Parathyroid adenoma (tissue), 2 donors: ENCODE results near the gene NHSL1.

Experiments used
- H2AFZ ChIP-seq: fragments of 300-600 bp; sonication (generic); one replicate; pipeline ENCODE4 v1.7.0; 2017; ENCODE audit warnings: antibody characterized with exemption, mild to moderate bottlenecking
- H3K27ac ChIP-seq: fragments of 300-600 bp; sonication (generic); one replicate; pipeline ENCODE4 v1.7.0; 2017
- H3K27me3 ChIP-seq: fragments of 300-600 bp; sonication (generic); one replicate; pipeline ENCODE4 v1.7.0; 2017; ENCODE audit warnings: low read length; ENCODE audit not compliant: control insufficient read depth, insufficient read depth
- H3K36me3 ChIP-seq: fragments of 300-600 bp; sonication (generic); one replicate; pipeline ENCODE4 v1.7.0; 2017; ENCODE audit warnings: low read length; ENCODE audit not compliant: control insufficient read depth, insufficient read depth
- H3K4me1 ChIP-seq: fragments of 300-600 bp; sonication (generic); one replicate; pipeline ENCODE4 v1.7.0; 2017; ENCODE audit warnings: control low read depth
- H3K4me2 ChIP-seq: fragments of 300-600 bp; sonication (generic); one replicate; pipeline ENCODE4 v1.7.0; 2017; ENCODE audit warnings: low read length
- H3K4me3 ChIP-seq: fragments of 300-600 bp; sonication (generic); one replicate; pipeline ENCODE4 v1.7.0; 2017; ENCODE audit warnings: low read depth, low read length
- H3K79me2 ChIP-seq: fragments of 300-600 bp; sonication (generic); one replicate; pipeline ENCODE4 v1.7.0; 2017; ENCODE audit warnings: control low read depth
- H3K9ac ChIP-seq: fragments of 300-600 bp; sonication (generic); one replicate; pipeline ENCODE4 v1.7.0; 2017; ENCODE audit warnings: mild to moderate bottlenecking
- H3K9me3 ChIP-seq: fragments of 300-600 bp; sonication (generic); one replicate; pipeline ENCODE4 v1.7.0; 2017; ENCODE audit warnings: low read length; ENCODE audit not compliant: control insufficient read depth
- TF ChIP-seq, protein P1 (sequence below): fragments of 300-600 bp; sonication (generic); IDR thresholded peaks from one replicate; pipeline ENCODE4 v1.7.0; 2017; ENCODE audit warnings: antibody characterized with exemption, mild to moderate bottlenecking
- donor health status: primary hyperparathyroidism.

The NHSL1 gene

DNA sequence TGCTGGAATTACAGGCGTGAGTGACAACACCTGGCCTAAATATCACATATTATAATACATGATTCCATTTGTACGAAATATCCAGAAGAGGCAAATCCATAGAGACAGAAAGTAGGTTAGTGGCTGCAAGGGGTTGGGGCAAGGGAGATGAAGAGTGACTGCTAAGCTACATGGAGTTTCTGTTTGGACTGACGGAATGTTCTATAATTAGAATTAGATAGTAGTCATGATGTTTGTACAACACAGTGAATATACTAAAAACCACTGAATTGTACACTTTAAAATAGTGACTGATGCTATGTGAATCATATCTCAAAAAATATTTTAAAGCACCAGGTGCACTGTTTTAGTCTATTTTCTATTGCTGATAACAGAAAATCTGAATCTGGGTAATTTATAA is 99.0 kb downstream of the NHSL1 start:
- no peak overlapping the region for H2AFZ ChIP-seq
- H3K9ac ChIP-seq, result no peak overlapping the region
- no peaks in the 10 kb centered on the region for H3K9me3 ChIP-seq
- H3K27me3 ChIP-seq, result no peaks in the 10 kb centered on the region
- H3K4me3 ChIP-seq, result no peak overlapping the region
- no peak overlapping the region for H3K27ac ChIP-seq
- no peaks in the 10 kb centered on the region for H3K36me3 ChIP-seq
- no peak overlapping the region for H3K4me2 ChIP-seq
- peaks cover 4% of the 10 kb centered on the region for H3K4me1 ChIP-seq
- no peaks in the 10 kb centered on the region for H3K79me2 ChIP-seq
- TF ChIP-seq, protein P1, sequence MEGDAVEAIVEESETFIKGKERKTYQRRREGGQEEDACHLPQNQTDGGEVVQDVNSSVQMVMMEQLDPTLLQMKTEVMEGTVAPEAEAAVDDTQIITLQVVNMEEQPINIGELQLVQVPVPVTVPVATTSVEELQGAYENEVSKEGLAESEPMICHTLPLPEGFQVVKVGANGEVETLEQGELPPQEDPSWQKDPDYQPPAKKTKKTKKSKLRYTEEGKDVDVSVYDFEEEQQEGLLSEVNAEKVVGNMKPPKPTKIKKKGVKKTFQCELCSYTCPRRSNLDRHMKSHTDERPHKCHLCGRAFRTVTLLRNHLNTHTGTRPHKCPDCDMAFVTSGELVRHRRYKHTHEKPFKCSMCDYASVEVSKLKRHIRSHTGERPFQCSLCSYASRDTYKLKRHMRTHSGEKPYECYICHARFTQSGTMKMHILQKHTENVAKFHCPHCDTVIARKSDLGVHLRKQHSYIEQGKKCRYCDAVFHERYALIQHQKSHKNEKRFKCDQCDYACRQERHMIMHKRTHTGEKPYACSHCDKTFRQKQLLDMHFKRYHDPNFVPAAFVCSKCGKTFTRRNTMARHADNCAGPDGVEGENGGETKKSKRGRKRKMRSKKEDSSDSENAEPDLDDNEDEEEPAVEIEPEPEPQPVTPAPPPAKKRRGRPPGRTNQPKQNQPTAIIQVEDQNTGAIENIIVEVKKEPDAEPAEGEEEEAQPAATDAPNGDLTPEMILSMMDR, result no peak

DNA sequence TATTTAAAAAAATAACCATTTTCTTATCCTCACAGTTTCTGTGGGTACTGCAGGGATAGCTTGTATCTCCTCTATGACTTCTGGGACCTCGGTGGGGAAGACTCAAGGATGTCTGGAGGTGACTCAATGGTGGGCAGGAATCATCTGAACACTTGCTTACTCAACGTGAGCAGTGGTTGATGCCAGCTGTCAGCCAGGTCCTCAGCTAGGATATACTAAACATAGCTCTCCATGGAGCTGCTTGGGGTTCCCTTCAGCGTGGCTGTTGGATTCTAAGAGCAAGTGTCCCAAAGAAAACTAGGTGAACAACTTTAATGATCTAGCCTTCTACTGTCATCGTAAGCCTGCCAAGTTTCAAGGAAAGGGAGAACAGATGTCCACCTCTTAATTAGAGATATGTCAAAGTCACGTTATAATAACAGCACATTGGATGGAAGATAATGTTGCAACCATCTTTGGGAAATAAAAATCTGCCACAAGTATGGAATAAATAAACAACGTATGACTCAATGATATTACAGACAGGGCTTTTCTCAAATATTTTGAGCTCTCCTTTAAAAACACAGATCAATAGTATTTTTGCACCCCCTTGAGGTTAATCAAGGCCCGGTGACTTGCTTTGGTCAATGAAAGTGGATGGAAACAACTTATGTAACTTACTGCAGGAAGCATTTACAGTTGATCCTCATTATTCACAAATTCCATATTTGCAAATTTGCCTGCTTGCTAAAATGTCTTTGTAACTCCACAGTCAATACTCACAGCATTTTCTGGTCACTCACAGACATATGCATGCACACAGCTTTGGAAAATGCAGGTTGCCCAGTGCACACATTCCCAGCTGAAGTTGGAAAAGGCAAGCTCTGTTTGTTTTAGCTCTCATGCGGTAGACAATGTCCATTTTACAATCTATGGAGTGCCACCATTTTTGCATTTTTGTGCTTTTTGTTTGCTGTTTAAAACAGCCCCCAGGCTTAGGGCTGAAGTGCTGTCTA is 101.9 kb downstream of the NHSL1 start:
- no peaks in the 10 kb centered on the region for H3K9me3 ChIP-seq
- no peaks in the 10 kb centered on the region for H3K79me2 ChIP-seq
- no peak overlapping the region for H3K9ac ChIP-seq
- TF ChIP-seq, protein P1, result no peak
- no peak overlapping the region for H3K4me2 ChIP-seq
- peaks cover 6% of the 10 kb centered on the region for H3K4me1 ChIP-seq
- no peak overlapping the region for H2AFZ ChIP-seq
- H3K27ac ChIP-seq, result no peak overlapping the region
- no peaks in the 10 kb centered on the region for H3K36me3 ChIP-seq
- no peak overlapping the region for H3K4me3 ChIP-seq
- no peaks in the 10 kb centered on the region for H3K27me3 ChIP-seq

GRCh38 chr6:138396709-138397108 is 102.6 kb downstream of the NHSL1 start:
- peaks cover 6% of the 10 kb centered on the region for H3K4me1 ChIP-seq
- TF ChIP-seq, protein P1, result no peak

DNA sequence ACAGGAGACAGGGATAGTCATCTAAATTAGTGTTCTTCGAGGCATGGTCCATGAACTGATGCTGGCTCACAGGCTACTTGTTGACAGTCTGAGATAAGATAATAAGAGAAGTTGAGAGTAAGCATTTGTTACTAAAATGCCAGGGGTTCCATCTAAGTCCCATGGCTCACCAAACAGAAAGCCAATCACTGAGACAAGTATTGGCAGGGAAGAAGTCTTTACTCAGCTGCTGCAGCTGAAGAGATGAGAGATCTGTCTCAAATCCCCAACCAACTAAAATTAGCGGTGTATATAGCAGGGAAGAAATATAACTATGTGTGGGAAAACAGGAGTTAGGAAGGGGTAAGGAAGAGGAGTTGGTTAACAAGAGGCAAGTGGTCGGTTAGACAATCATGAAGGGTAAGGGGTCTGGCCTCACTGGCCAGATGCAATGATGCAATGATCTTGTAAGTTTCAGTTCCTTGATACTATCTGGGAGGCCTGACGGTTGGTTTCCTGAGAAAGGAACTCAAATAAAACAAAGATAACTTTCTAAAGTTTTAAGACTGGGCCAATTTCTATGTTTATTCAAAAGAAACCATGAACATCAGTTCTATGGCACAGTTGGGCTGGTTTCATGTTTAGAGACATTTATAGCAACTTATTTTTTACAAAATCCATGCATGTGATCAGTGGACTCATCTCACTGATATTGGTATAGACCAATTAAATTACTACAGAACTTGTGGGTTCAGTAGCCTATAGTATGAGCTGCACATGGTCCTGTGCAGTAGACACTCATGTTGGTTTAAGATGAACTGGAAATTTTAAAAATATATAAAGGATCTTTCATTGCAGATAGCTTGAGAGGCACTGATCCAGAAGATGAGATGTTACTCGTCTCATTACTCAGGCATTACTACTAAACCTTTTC is 105.2 kb downstream of the NHSL1 start:
- Histone ChIP-seq H3K4me3 (no peak overlapping the region), H3K27me3 (no peaks in the 10 kb centered on the region), H3K27ac (no peak overlapping the region), H3K4me2 (peak overlapping the region; percentile 22), H3K79me2 (no peaks in the 10 kb centered on the region), H3K4me1 (peaks cover 6% of the 10 kb centered on the region), H3K9ac (no peak overlapping the region), H3K9me3 (no peaks in the 10 kb centered on the region), H2AFZ (no peak overlapping the region), H3K36me3 (no peaks in the 10 kb centered on the region)
- TF ChIP-seq, protein P1, result no peak

More at GRCh38 chr6:138396709-138397108, 102.6 kb downstream of the NHSL1 start:
- no peak overlapping the region for H3K9ac ChIP-seq
- H3K79me2 ChIP-seq, result no peaks in the 10 kb centered on the region
- H3K9me3 ChIP-seq, result no peaks in the 10 kb centered on the region
- H3K4me2 ChIP-seq, result no peak overlapping the region
- H3K27me3 ChIP-seq, result no peaks in the 10 kb centered on the region
- no peak overlapping the region for H3K27ac ChIP-seq
- no peak overlapping the region for H3K4me3 ChIP-seq
- no peaks in the 10 kb centered on the region for H3K36me3 ChIP-seq
- no peak overlapping the region for H2AFZ ChIP-seq
